HepG2 (cell line): ENCODE measurements around the gene CDKL5. TPM values are rescaled to one million over a fixed set of nuclear protein-coding genes. Genes with fewer than 3 reads are reported as not detected.

ENCODE experiments used
- GABPB1 ChIP-seq: IDR thresholded peaks from 2 replicates; pipeline ENCODE4 v1.6.1; 2016; ENCODE audit warnings: mild to moderate bottlenecking, missing genetic modification reagents, moderate library complexity, missing compliant biosample characterization
- HNRNPK ChIP-seq: fragments of 200-400 bp; formaldehyde crosslinking; IDR thresholded peaks from 2 replicates; pipeline ENCODE4 v1.6.1; 2018; ENCODE audit warnings: low read length, low read depth, moderate library complexity, mild to moderate bottlenecking; ENCODE audit not compliant: poor library complexity, severe bottlenecking
- NFYC ChIP-seq: IDR thresholded peaks from 2 replicates; pipeline ENCODE4 v1.6.1; 2016; ENCODE audit warnings: missing genetic modification reagents, missing compliant biosample characterization
- SAP130 ChIP-seq: IDR thresholded peaks from 2 replicates; pipeline ENCODE4 v1.6.1; 2016; ENCODE audit warnings: low read depth
- SNRNP70 ChIP-seq: fragments of 200-400 bp; formaldehyde crosslinking; IDR thresholded peaks from 2 replicates; pipeline ENCODE4 v1.6.1; 2017; ENCODE audit warnings: mild to moderate bottlenecking, low read depth, low read length, moderate library complexity
- SOX6 ChIP-seq, 2 experiments: fragments of 450-650 bp in 1 of 2; sonication (generic) in 1 of 2; formaldehyde crosslinking in 1 of 2; IDR thresholded peaks; 2 replicates each; pipeline versions ENCODE4 v1.4.0 to v1.6.1; 2017 to 2020; ENCODE audit warnings: antibody characterized with exemption in 1 of 2, mild to moderate bottlenecking in 1 of 2, missing genetic modification reagents in 1 of 2
- polyA plus RNA-seq, 8 experiments: library from polyadenylated mRNA; depleted of rRNA in 3 of 8; stranded (reverse) in 7 of 8; unstranded in 1 of 8; fragments of >200 nt; fragmentation: Illumina TruSeq in 4 of 8; extraction: Trizol in 4 of 8; gene quantifications; 2 replicates each; pipeline versions ENCODE4 v1.2.1 to v1.2.3, GENCODE V29; 2011 to 2016; ENCODE audit warnings: low read depth in 4 of 8, missing spikeins in 1 of 8, mixed read lengths in 1 of 8; ENCODE audit not compliant: insufficient read depth in 1 of 8
- total RNA-seq, 5 experiments: library from RNA; depleted of rRNA; stranded (reverse); fragments of >200 nt; fragmentation: Illumina TruSeq; extraction: Trizol; gene quantifications; 2 replicates each; pipeline ENCODE4 v1.2.3, GENCODE V29; 2016; ENCODE audit warnings: low read depth in 1 of 5
- TF ChIP-seq, protein P1 (sequence below): sonication (generic); formaldehyde crosslinking; IDR thresholded peaks from 2 replicates; pipeline ENCODE4 v1.5.1; 2020; ENCODE audit warnings: mild to moderate bottlenecking, missing genetic modification reagents, moderate library complexity
- TF ChIP-seq, protein P2 (sequence below): sonication (generic); formaldehyde crosslinking; IDR thresholded peaks from 2 replicates; pipeline ENCODE4 v1.4.0; 2020; ENCODE audit warnings: missing genetic modification reagents
- TF ChIP-seq, protein P3 (sequence below): sonication (generic); formaldehyde crosslinking; IDR thresholded peaks from 2 replicates; pipeline ENCODE4 v1.5.0; 2020; ENCODE audit warnings: mild to moderate bottlenecking, missing genetic modification reagents, borderline replicate concordance
- TF ChIP-seq, protein P4 (sequence below): IDR thresholded peaks from 2 replicates; pipeline ENCODE4 v1.6.1; 2016; ENCODE audit warnings: missing compliant biosample characterization, missing genetic modification reagents, borderline replicate concordance

CDKL5 gene
- total and polyA plus RNA-seq, 2 of the 13 experiments (the other 11 are each of a cell fraction or from before 2014, with no cell fraction given), result 2.8 to 7.0 TPM

DNA sequence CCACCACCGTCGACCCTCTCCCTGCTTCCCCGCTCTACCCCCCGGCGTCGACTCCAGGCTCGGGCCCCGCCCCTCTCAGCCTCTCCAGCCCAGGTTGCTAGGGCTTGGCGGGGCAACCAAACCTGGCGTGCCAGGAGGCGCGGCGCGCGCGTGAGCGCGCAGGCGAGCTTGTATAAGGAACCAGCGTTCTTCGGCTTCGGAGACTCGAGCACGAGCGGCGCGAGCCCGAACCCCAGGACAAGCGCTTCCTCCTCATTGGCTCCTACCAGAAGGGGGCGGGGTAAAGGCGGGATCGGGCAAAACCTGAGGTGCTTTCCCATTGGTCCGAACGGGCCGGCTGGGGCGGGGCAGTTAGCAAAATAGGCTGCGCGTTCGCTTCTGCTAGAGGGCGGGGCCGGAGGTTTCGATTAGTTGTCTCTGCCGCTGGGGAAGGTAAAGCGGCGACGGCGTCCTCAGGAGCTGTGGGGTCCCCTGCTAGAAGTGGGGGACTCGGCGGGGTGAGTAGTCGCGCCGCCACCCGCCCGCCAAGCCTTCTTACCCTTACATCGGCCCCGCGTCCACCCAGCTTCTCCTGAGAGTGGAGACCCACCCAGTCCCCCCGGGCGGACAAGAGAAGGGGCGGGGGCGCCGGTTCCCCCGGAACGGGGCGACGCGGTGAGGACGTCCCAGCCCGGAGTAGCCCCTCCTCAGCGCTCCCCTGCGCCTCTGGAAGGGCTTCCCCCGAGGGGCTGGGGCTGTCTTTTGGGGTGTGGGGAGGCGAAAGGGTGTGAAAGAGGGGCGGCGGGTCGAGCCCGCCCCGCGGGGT is at the start of gene CDKL5 (continued):
- peak; percentile 84 for TF ChIP-seq NFYC (CRISPR knock-in tag)
- TF ChIP-seq, protein P1, sequence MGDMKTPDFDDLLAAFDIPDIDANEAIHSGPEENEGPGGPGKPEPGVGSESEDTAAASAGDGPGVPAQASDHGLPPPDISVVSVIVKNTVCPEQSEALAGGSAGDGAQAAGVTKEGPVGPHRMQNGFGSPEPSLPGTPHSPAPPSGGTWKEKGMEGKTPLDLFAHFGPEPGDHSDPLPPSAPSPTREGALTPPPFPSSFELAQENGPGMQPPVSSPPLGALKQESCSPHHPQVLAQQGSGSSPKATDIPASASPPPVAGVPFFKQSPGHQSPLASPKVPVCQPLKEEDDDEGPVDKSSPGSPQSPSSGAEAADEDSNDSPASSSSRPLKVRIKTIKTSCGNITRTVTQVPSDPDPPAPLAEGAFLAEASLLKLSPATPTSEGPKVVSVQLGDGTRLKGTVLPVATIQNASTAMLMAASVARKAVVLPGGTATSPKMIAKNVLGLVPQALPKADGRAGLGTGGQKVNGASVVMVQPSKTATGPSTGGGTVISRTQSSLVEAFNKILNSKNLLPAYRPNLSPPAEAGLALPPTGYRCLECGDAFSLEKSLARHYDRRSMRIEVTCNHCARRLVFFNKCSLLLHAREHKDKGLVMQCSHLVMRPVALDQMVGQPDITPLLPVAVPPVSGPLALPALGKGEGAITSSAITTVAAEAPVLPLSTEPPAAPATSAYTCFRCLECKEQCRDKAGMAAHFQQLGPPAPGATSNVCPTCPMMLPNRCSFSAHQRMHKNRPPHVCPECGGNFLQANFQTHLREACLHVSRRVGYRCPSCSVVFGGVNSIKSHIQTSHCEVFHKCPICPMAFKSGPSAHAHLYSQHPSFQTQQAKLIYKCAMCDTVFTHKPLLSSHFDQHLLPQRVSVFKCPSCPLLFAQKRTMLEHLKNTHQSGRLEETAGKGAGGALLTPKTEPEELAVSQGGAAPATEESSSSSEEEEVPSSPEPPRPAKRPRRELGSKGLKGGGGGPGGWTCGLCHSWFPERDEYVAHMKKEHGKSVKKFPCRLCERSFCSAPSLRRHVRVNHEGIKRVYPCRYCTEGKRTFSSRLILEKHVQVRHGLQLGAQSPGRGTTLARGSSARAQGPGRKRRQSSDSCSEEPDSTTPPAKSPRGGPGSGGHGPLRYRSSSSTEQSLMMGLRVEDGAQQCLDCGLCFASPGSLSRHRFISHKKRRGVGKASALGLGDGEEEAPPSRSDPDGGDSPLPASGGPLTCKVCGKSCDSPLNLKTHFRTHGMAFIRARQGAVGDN (CRISPR knock-in tag), result peak; percentile 35
- TF ChIP-seq, protein P2, sequence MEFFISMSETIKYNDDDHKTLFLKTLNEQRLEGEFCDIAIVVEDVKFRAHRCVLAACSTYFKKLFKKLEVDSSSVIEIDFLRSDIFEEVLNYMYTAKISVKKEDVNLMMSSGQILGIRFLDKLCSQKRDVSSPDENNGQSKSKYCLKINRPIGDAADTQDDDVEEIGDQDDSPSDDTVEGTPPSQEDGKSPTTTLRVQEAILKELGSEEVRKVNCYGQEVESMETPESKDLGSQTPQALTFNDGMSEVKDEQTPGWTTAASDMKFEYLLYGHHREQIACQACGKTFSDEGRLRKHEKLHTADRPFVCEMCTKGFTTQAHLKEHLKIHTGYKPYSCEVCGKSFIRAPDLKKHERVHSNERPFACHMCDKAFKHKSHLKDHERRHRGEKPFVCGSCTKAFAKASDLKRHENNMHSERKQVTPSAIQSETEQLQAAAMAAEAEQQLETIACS (CRISPR knock-in tag), result peak; percentile 94
- TF ChIP-seq HNRNPK, result peak; percentile 87
- TF ChIP-seq SAP130 (CRISPR knock-in tag), result peak; percentile 64
- TF ChIP-seq SOX6 (IDR thresholded peaks at IDR 0.05), result no peak
- TF ChIP-seq SOX6 (CRISPR knock-in tag; IDR thresholded peaks at IDR 0.05), result 0 out of 2 replicates have a peak, but pooled peaks have one; percentile 24
- TF ChIP-seq, protein P3, sequence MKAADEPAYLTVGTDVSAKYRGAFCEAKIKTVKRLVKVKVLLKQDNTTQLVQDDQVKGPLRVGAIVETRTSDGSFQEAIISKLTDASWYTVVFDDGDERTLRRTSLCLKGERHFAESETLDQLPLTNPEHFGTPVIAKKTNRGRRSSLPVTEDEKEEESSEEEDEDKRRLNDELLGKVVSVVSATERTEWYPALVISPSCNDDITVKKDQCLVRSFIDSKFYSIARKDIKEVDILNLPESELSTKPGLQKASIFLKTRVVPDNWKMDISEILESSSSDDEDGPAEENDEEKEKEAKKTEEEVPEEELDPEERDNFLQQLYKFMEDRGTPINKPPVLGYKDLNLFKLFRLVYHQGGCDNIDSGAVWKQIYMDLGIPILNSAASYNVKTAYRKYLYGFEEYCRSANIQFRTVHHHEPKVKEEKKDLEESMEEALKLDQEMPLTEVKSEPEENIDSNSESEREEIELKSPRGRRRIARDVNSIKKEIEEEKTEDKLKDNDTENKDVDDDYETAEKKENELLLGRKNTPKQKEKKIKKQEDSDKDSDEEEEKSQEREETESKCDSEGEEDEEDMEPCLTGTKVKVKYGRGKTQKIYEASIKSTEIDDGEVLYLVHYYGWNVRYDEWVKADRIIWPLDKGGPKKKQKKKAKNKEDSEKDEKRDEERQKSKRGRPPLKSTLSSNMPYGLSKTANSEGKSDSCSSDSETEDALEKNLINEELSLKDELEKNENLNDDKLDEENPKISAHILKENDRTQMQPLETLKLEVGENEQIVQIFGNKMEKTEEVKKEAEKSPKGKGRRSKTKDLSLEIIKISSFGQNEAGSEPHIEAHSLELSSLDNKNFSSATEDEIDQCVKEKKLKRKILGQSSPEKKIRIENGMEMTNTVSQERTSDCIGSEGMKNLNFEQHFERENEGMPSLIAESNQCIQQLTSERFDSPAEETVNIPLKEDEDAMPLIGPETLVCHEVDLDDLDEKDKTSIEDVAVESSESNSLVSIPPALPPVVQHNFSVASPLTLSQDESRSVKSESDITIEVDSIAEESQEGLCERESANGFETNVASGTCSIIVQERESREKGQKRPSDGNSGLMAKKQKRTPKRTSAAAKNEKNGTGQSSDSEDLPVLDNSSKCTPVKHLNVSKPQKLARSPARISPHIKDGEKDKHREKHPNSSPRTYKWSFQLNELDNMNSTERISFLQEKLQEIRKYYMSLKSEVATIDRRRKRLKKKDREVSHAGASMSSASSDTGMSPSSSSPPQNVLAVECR (CRISPR knock-in tag), result peak; percentile 43; the same call in 1 of the 2 replicates
- TF ChIP-seq, protein P4, sequence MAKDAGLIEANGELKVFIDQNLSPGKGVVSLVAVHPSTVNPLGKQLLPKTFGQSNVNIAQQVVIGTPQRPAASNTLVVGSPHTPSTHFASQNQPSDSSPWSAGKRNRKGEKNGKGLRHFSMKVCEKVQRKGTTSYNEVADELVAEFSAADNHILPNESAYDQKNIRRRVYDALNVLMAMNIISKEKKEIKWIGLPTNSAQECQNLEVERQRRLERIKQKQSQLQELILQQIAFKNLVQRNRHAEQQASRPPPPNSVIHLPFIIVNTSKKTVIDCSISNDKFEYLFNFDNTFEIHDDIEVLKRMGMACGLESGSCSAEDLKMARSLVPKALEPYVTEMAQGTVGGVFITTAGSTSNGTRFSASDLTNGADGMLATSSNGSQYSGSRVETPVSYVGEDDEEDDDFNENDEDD (CRISPR knock-in tag), result peak; percentile 3; the same call in 1 of the 2 replicates
- TF ChIP-seq SNRNP70, result no peak
- peak; percentile 35; the same call in 1 of the 2 replicates for TF ChIP-seq GABPB1
